Epithelial cell of proximal tubule (primary cell): ENCODE data around the gene OAS2. TPM values are rescaled to one million over a fixed set of nuclear protein-coding genes. Genes with fewer than 3 reads are reported as not detected.

Source experiments
- DNase-seq: peaks from one replicate; pipeline ENCODE4 v3.0.0-alpha.2; 2011; ENCODE audit warnings: low read depth
- H3K4me3 ChIP-seq: 2 replicates; pipeline ENCODE4 v1.5.1; 2011; ENCODE audit warnings: low read depth, mild to moderate bottlenecking, low read length
- total RNA-seq: library from RNA; depleted of rRNA; stranded (reverse); fragments of >200 nt; gene quantifications from 2 replicates; pipeline ENCODE4 v1.2.3, GENCODE V29; 2015
- TF ChIP-seq, protein P1 (sequence below): conservative IDR thresholded peaks from 2 replicates; pipeline ENCODE4 v1.5.1; 2012; ENCODE audit warnings: low read depth, mild to moderate bottlenecking, low read length

Gene OAS2
- total RNA-seq, 1 donor from 2014 or later, result 2.5 TPM

DNA sequence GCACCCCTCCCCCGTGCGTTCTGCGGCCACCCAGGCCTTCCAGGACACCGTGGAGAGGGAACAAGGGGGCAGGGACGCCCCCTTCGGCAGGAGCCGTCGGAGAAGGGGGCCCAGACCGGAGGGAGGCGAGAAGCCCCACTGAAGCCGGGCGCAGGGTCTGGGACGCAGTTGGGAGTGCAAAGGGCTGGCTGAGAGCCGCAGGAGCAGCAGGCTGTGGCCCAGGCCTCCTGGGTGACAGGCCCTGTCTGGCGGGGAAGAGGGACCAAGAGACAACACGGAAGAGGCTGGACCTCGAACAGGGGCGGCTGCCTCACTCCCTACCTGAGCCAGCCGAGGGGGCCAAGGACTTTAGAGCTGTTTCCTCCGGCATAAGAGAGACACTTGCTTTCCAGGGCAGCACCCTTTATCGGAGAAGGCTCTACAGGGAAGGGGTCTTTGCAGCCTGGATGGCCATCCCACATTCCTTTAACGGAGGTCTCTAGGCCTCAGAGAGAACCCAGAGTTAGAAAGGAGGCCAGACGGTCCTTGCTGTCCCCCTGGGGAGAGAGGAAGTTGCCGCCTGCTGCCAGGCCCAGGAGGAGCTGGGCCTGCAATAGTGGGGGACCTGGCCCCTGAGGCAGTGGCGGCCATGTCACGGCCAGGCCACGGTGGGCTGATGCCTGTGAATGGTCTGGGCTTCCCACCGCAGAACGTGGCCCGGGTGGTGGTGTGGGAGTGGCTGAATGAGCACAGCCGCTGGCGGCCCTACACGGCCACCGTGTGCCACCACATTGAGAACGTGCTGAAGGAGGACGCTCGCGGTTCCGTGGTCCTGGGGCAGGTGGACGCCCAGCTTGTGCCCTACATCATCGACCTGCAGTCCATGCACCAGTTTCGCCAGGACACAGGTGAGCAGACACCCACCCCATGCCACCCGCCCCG is 79.5 kb downstream of the OAS2 start:
- TF ChIP-seq, protein P1, sequence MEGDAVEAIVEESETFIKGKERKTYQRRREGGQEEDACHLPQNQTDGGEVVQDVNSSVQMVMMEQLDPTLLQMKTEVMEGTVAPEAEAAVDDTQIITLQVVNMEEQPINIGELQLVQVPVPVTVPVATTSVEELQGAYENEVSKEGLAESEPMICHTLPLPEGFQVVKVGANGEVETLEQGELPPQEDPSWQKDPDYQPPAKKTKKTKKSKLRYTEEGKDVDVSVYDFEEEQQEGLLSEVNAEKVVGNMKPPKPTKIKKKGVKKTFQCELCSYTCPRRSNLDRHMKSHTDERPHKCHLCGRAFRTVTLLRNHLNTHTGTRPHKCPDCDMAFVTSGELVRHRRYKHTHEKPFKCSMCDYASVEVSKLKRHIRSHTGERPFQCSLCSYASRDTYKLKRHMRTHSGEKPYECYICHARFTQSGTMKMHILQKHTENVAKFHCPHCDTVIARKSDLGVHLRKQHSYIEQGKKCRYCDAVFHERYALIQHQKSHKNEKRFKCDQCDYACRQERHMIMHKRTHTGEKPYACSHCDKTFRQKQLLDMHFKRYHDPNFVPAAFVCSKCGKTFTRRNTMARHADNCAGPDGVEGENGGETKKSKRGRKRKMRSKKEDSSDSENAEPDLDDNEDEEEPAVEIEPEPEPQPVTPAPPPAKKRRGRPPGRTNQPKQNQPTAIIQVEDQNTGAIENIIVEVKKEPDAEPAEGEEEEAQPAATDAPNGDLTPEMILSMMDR, result no peak
- no peak for DNase-seq
- H3K4me3 ChIP-seq, result no peak overlapping the region

GRCh38 chr12:113058553-113058952 is 80.2 kb downstream of the OAS2 start:
- no peak for DNase-seq
- TF ChIP-seq, protein P1, result no peak
- H3K4me3 ChIP-seq, result no peak overlapping the region

DNA sequence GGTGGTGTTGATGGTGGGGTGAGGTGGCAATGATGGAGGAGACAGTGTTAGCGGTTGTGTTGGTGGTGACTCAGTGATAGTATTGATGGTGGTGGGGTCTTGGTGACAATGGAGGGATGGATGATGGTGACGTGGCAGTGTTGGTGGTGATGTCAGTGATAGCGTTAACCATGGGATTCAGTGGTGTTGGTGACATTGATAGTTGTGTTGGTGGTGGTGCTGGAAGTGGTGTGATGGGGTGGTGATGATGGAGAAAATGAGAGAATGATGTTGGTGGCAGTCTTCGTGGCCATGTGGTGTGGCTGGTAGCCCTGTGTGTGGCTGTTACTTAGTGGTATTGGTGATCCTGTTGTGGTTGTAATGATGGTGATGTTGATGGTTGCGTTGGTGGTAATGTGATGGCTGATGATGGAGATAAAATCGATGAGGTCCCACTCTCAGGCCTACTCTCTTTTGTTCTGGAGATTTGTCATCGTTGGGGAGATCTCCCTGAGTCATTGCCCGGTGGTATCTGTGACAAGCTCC is 80.8 kb downstream of the OAS2 start:
- no peak for DNase-seq
- no peak overlapping the region for H3K4me3 ChIP-seq
- TF ChIP-seq, protein P1, result no peak

DNA sequence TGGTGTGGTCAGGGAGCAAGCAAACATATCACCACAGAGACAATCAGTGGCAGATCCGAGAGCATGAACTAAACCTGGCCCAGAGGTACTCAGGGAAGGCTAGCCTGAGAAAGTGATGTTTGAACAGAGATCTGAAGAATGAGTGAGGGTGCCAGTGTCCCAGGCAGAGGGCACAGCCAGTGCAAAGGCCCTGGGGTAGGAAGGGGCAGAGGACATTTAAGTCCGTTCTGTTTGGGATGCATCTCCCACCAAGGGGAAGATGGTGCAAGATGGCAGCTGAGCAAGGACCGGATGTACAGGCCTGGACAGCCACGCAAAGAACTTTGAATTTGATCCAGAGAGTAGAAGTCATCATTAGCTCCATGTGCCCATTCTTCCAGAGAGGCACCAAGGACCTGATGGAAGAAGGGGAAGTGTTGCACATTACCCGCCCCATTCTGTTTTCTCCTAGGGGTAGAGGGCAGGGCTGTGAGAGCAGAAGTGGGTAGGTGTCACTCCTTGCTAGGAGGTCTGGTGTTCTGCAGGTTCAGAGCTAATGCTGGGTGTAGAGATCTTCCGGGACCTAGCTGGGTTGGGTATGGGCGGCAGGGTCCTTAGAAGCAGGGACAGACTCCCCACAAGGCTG is 82.1 kb downstream of the OAS2 start:
- H3K4me3 ChIP-seq, result no peak overlapping the region
- DNase-seq, result no peak
- TF ChIP-seq, protein P1, result no peak

- DNase-seq, result no peak
Measured at GRCh38 chr12:113061061-113061694, 82.9 kb downstream of the OAS2 start.

More at GRCh38 chr12:113061061-113061694, 82.9 kb downstream of the OAS2 start:
- TF ChIP-seq, protein P1, result no peak
- no peak overlapping the region for H3K4me3 ChIP-seq

Other genes with a start within 250 kb of the OAS2 start
- gene RPH3A, start 186.8 kb upstream of the OAS2 start, total RNA-seq, result 0.07 TPM in 1 of 2 replicates, not detected in the other
- gene OAS1, start 71.6 kb upstream of the OAS2 start, total RNA-seq, result 2.2 and 6.3 TPM in 2 replicates
- 23.3 and 24.4 TPM in 2 replicates for gene OAS3, start 40.0 kb upstream of the OAS2 start, total RNA-seq
- gene DTX1, start 78.2 kb downstream of the OAS2 start, total RNA-seq, result not detected in 2 replicates
- 2.0 and 2.1 TPM in 2 replicates for gene RASAL1, start 157.2 kb downstream of the OAS2 start, total RNA-seq
- gene CFAP73, start 171.2 kb downstream of the OAS2 start, total RNA-seq, result not detected in 2 replicates
- gene DDX54, start 207.0 kb downstream of the OAS2 start, total RNA-seq, result 97.7 and 112 TPM in 2 replicates
- 26.6 and 37.1 TPM in 2 replicates for gene RITA1, start 207.2 kb downstream of the OAS2 start, total RNA-seq
- gene TPCN1, start 242.9 kb downstream of the OAS2 start, total RNA-seq, result 16.9 and 32.0 TPM in 2 replicates